ENCODE measurements around the gene HNMT. TPM values are rescaled to one million over a fixed set of nuclear protein-coding genes. Genes with fewer than 3 reads are reported as not detected.

HNMT gene
- total and polyA plus RNA-seq, 2 of the 8 experiments (the other 6 are each of a cell fraction or from before 2014, with no cell fraction given) = 1.6 to 3.6 TPM

DNA sequence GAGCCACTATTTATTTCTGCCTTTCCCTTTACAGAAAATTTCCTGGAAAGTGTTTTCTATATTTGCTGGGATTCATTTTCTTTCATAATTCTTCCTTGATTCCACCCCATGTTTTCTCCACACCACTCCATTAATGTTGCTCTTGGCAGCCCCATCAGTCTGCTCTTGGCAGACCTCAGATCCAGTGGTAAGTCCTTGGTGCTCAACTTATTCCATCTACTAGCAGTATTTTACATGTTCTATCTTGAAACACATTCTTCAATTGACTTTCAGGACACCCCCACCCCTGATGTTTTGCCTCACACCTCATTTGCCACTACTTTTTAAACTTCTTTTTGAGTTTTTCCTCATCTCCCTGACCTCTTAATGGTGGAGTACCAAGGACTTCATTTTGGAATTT, 65.0 kb downstream of the HNMT start:
- no peak overlapping the region for H3K27ac ChIP-seq (ENCODE audit: low read depth, low read length)
- no peak overlapping the region for H3K4me3 ChIP-seq (ENCODE audit: extremely low read depth in 1 of 4, insufficient read depth in 2 of 4, low read depth in 3 of 4, low read length in 4 of 4)
- no peak overlapping the region for H3K23ac ChIP-seq (ENCODE audit: insufficient read length)
- H3K79me1 ChIP-seq (ENCODE audit: low read depth, low read length) = no peaks in the 10 kb centered on the region
- H3K4me1 ChIP-seq (replicated peaks in 1 of 4; ENCODE audit: control insufficient read depth in 3 of 4, insufficient read depth in 4 of 4, low read length in 3 of 4) = peaks cover 0 to 2% (median under 1%) of the 10 kb centered on the region in 4 experiments; a peak in 2 of 7 replicates
- no peak overlapping the region for H2BK15ac ChIP-seq (ENCODE audit: low read length)
- no peak overlapping the region for H4K8ac ChIP-seq (ENCODE audit: extremely low read depth, insufficient read depth, low read length)
- no peaks in the 10 kb centered on the region for H3K23me2 ChIP-seq (ENCODE audit: low read depth, low read length)
- H4K5ac ChIP-seq (ENCODE audit: insufficient read length, low read depth, low read length) = no peak overlapping the region
- no peaks in the 10 kb centered on the region for H3K36me3 ChIP-seq (ENCODE audit: control insufficient read depth in 2 of 4, insufficient read depth in 4 of 4, low read length in 3 of 4)
- no peaks in the 10 kb centered on the region for H3K79me2 ChIP-seq (ENCODE audit: control insufficient read depth in 1 of 2, insufficient read depth in 2 of 2, low read length in 2 of 2)
- no peak overlapping the region for H2BK5ac ChIP-seq (ENCODE audit: low read depth, low read length)
- no peak overlapping the region for H4K91ac ChIP-seq (replicated peaks; ENCODE audit: insufficient read length, low read length)
- H3K4me2 ChIP-seq (ENCODE audit: insufficient read depth in 1 of 2, low read depth in 2 of 2, low read length in 2 of 2) = no peak overlapping the region
- no peaks in the 10 kb centered on the region for H3K9me3 ChIP-seq (ENCODE audit: insufficient read depth in 2 of 2, low read depth in 1 of 2, low read length in 1 of 2)
- H2BK120ac ChIP-seq (replicated peaks; ENCODE audit: low read depth, low read length) = no peak overlapping the region
- no peak overlapping the region for H2AK5ac ChIP-seq (ENCODE audit: low read depth, low read length)
- no peak for DNase-seq (ENCODE audit: low read depth in 1 of 2, low spot score in 2 of 2)
- ChIA-PET CTCF (ENCODE audit: partially characterized antibody) (no interaction called here), POLR2A (ENCODE audit: partially characterized antibody) (no interaction called here)
- peaks cover 0 to 2% of the 10 kb centered on the region in 2 experiments for H4K20me1 ChIP-seq (replicated peaks in 1 of 2; ENCODE audit: control insufficient read depth in 1 of 2, insufficient read depth in 2 of 2, low read length in 2 of 2)
- H2BK20ac ChIP-seq (ENCODE audit: low read length) = no peak overlapping the region
- no peak for FAIRE-seq
- no peak overlapping the region for H3K4ac ChIP-seq (replicated peaks; ENCODE audit: insufficient read length, low read depth, low read length)
- H2BK12ac ChIP-seq (ENCODE audit: low read depth, low read length) = no peak overlapping the region
- H3K14ac ChIP-seq (ENCODE audit: insufficient read length) = no peak overlapping the region
- no peak overlapping the region for H3K9ac ChIP-seq (replicated peaks in 1 of 4; ENCODE audit: extremely low read depth in 1 of 4, low read depth in 3 of 4, low read length in 3 of 4)
- no peak overlapping the region for H3K56ac ChIP-seq (replicated peaks; ENCODE audit: insufficient read length, low read depth, low read length)
- no peak overlapping the region for H3K18ac ChIP-seq (ENCODE audit: extremely low read depth, low read length)
- no peak overlapping the region for H2AFZ ChIP-seq (ENCODE audit: low read length)
- no peak for TF ChIP-seq CHD7 (IDR thresholded peaks at IDR 0.05; ENCODE audit: insufficient replicate concordance, low read length)
- H3K27me3 ChIP-seq (replicated peaks in 1 of 4; ENCODE audit: control insufficient read depth in 3 of 4, extremely low read depth in 1 of 4, insufficient read depth in 3 of 4, low read length in 3 of 4) = no peaks in the 10 kb centered on the region
